Natural killer cell (primary cell): ENCODE data around the gene SASS6. TPM values are rescaled to one million over a fixed set of nuclear protein-coding genes. Genes with fewer than 3 reads are reported as not detected.

Source experiments
- ATAC-seq, 3 donors: fragments of 150-1000 bp in 2 of 3; fragments of 200-7000 bp in 1 of 3; cut with Tn5 transposase; 1 replicate in 1 of 3; 2 replicates in 2 of 3; pipeline ENCODE4 v1.10.0; 2021; ENCODE audit warnings: mild to moderate bottlenecking in 2 of 3, moderate library complexity in 2 of 3
- DNase-seq, 2 donors: peaks; one replicate each; pipeline versions ENCODE4 v3.0.0 to v3.0.0-alpha.2; 2013 to 2021; ENCODE audit warnings: mixed read lengths in 1 of 2
- H3K27ac ChIP-seq: one replicate; pipeline ENCODE4 v1.5.1; 2013; ENCODE audit warnings: mild to moderate bottlenecking, low read length
- H3K27me3 ChIP-seq: one replicate; pipeline ENCODE4 v1.6.1; 2013; ENCODE audit warnings: low read length; ENCODE audit not compliant: control insufficient read depth, insufficient read depth
- H3K36me3 ChIP-seq: one replicate; pipeline ENCODE4 v1.6.1; 2013; ENCODE audit warnings: low read length; ENCODE audit not compliant: control insufficient read depth, insufficient read depth
- H3K4me1 ChIP-seq: one replicate; pipeline ENCODE4 v1.6.1; 2013; ENCODE audit warnings: low read length; ENCODE audit not compliant: control insufficient read depth, insufficient read depth
- H3K4me3 ChIP-seq: one replicate; pipeline ENCODE4 v1.5.1; 2013; ENCODE audit warnings: low read length
- H3K9me3 ChIP-seq: one replicate; pipeline ENCODE4 v1.6.1; 2013; ENCODE audit warnings: low read length; ENCODE audit not compliant: control insufficient read depth, insufficient read depth
- H3K27ac Mint-ChIP-seq, 2 donors: one replicate each; pipeline ENCODE4 v1.8.0; 2022; ENCODE audit warnings: mild to moderate bottlenecking in 2 of 2, mixed read lengths in 2 of 2, moderate library complexity in 1 of 2
- H3K27me3 Mint-ChIP-seq, 2 donors: one replicate each; pipeline ENCODE4 v1.8.0; 2022; ENCODE audit warnings: low read depth in 2 of 2, mixed read lengths in 2 of 2
- H3K36me3 Mint-ChIP-seq: one replicate; pipeline ENCODE4 v1.8.0; 2022; ENCODE audit warnings: mixed read lengths
- H3K4me1 Mint-ChIP-seq, 2 donors: one replicate each; pipeline ENCODE4 v1.8.0; 2022; ENCODE audit warnings: mixed read lengths in 2 of 2
- H3K4me3 Mint-ChIP-seq: one replicate; pipeline ENCODE4 v1.8.0; 2022; ENCODE audit warnings: mild to moderate bottlenecking, moderate library complexity, mixed read lengths
- H3K9me3 Mint-ChIP-seq, 2 donors: one replicate each; pipeline ENCODE4 v1.8.0; 2022; ENCODE audit warnings: mixed read lengths in 2 of 2
- WGBS: methylation state at CpG from one replicate; pipeline ENCODE4 v1.1.7; 2013; ENCODE audit warnings: missing lambda C conversion rate; ENCODE audit not compliant: insufficient coverage; 5-methylcytosine and 5-hydroxymethylcytosine counted together
- intact Hi-C: fragments of 100-400 bp; cut with micrococcal nuclease; formaldehyde crosslinking; loops from one replicate; pipeline ENCODE4 v1.14.2; 2022
- total RNA-seq, 4 donors: library from RNA; stranded (reverse); fragments of 120-200 nt in 1 of 4; gene quantifications; one replicate each; pipeline versions ENCODE4 v1.2.3 to v1.2.4, GENCODE V29; 2013 to 2022
- TF ChIP-seq, protein P1 (sequence below): fragments of 200-600 bp; IDR thresholded peaks from one replicate; pipeline ENCODE4 v1.8.0; 2022; ENCODE audit warnings: antibody characterized with exemption

Gene SASS6
- total RNA-seq, 3 donors from 2014 or later (not counting 1 experiment from before 2014, with no cell fraction given): 5.3 to 6.2 (median 5.6) TPM

DNA sequence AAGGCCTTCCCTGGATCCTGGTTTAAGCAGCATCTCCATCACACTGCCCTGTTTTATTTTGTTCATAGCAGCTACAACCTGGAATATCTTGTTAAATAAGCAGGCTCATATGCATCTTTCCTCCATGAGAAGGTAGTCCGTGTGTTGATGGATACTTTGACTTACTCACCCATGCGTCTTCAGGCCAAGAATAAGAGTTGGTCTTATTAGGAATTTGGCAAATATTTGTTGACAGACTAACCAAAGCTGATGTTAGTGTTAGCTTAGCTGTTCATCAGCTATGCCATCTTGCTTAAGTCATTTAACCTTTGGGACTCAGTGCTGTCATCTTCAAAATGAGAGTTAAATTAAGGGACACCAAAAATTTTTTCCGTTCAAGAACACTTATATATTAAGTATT lies 59.2 kb downstream of the SASS6 start:
- no peak for ATAC-seq
- Mint-ChIP-seq H3K36me3 (peaks cover 25% of the 10 kb centered on the region), H3K4me3 (no peak overlapping the region), H3K4me1 (peaks cover 13 to 30% of the 10 kb centered on the region in 2 donors), H3K27ac (no peak overlapping the region), H3K27me3 (no peaks in the 10 kb centered on the region), H3K9me3 (no peaks in the 10 kb centered on the region)
- Histone ChIP-seq H3K4me1 (no peaks in the 10 kb centered on the region), H3K9me3 (no peaks in the 10 kb centered on the region), H3K36me3 (peaks cover 63% of the 10 kb centered on the region), H3K27ac (no peak overlapping the region), H3K27me3 (no peaks in the 10 kb centered on the region), H3K4me3 (no peak overlapping the region)
- intact Hi-C loops: no loop called here
- 100% methylated on average over 2 of the region's 3 CpGs for WGBS
- DNase-seq: no peak
- TF ChIP-seq, protein P1, sequence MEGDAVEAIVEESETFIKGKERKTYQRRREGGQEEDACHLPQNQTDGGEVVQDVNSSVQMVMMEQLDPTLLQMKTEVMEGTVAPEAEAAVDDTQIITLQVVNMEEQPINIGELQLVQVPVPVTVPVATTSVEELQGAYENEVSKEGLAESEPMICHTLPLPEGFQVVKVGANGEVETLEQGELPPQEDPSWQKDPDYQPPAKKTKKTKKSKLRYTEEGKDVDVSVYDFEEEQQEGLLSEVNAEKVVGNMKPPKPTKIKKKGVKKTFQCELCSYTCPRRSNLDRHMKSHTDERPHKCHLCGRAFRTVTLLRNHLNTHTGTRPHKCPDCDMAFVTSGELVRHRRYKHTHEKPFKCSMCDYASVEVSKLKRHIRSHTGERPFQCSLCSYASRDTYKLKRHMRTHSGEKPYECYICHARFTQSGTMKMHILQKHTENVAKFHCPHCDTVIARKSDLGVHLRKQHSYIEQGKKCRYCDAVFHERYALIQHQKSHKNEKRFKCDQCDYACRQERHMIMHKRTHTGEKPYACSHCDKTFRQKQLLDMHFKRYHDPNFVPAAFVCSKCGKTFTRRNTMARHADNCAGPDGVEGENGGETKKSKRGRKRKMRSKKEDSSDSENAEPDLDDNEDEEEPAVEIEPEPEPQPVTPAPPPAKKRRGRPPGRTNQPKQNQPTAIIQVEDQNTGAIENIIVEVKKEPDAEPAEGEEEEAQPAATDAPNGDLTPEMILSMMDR: no peak

DNA sequence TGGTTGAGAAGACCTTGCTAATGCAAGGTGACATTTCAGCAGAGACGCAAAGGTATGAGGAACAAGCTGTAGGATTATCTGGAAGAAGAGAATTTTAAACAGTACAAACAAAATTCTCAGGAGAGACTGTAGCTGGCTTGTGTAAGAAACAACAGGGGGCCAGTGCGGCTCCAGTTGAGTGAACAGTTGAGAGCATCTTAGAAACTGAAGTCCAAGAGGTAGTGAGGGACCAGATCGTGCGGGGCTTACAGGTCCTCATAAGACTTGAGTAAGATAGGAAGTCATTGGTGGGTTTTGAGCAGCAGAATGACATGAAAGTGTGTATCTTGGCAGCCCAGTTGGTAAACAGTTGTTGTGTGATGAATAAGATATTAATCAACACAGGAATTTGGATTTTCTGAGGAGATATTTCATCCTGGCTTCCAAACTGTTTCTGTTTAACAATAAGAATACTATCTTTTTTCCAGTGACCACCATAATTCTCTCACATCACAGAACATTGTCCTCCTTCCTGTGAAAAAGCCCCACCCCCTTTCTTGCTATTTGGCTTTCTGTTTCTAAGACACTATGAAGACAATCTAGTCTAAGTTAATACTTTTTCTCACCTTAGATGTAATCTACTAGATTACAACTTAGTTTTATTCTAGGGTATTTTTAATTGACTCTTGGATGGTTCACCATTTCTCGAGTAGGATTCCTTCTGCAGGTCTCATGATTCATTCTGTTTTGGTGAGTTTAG lies 62.4 kb downstream of the SASS6 start:
- Mint-ChIP-seq H3K9me3 (no peaks in the 10 kb centered on the region), H3K4me3 (no peak overlapping the region), H3K36me3 (peaks cover 25% of the 10 kb centered on the region), H3K27ac (peak overlapping the region; percentile 2 to 31), H3K27me3 (no peaks in the 10 kb centered on the region), H3K4me1 (peaks cover 22 to 38% of the 10 kb centered on the region in 2 donors)
- TF ChIP-seq, protein P1: no peak
- WGBS: 97% methylated on average over 4 of the region's 5 CpGs
- peaks cover 70% of the 10 kb centered on the region for H3K36me3 ChIP-seq
- DNase-seq (no peak), ATAC-seq (peak; percentile 58 to 64 (median 64))
- intact Hi-C loops: no loop called here
- peaks cover 5% of the 10 kb centered on the region for H3K4me1 ChIP-seq
- no peaks in the 10 kb centered on the region for H3K9me3 ChIP-seq
- no peaks in the 10 kb centered on the region for H3K27me3 ChIP-seq
- H3K4me3 ChIP-seq: no peak overlapping the region
- H3K27ac ChIP-seq: no peak overlapping the region

DNA sequence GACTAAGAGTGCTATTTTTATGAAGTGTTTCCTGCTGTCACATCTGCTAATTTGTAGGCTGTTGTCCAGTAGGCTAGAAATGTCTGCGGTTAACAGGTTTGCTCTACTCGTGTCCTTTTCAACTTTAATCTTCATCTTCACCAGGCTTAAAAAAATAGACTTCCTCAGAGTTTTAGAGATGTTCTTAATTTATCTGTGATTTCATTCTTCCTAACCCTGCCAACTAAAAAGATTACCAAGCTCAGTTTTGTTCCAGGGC lies 66.8 kb downstream of the SASS6 start:
- H3K9me3 Mint-ChIP-seq: no peaks in the 10 kb centered on the region
- Histone ChIP-seq H3K4me3 (no peak overlapping the region), H3K4me1 (peaks cover 11% of the 10 kb centered on the region), H3K36me3 (peaks cover 60% of the 10 kb centered on the region), H3K27me3 (no peaks in the 10 kb centered on the region), H3K9me3 (no peaks in the 10 kb centered on the region), H3K27ac (no peak overlapping the region)
- peak overlapping the region; percentile 75 for H3K4me3 Mint-ChIP-seq
- no peak for DNase-seq
- H3K36me3 Mint-ChIP-seq: no peaks in the 10 kb centered on the region
- WGBS: no CpG with 5 or more reads among the region's 2 CpGs
- no peaks in the 10 kb centered on the region for H3K27me3 Mint-ChIP-seq
- intact Hi-C loops: no loop called here
- TF ChIP-seq, protein P1: no peak
- H3K4me1 Mint-ChIP-seq: peaks cover 33 to 34% of the 10 kb centered on the region in 2 donors
- peak in 1 of 3 donors; percentile 16 for ATAC-seq
- H3K27ac Mint-ChIP-seq: peak overlapping the region; percentile 74 to 83
